GM12878 (cell line): ENCODE data around the gene PIAS2. TPM values are rescaled to one million over a fixed set of nuclear protein-coding genes. Genes with fewer than 3 reads are reported as not detected.

Experiments used
- ATAC-seq: fragments of 200-7000 bp; cut with Tn5 transposase; 3 replicates; pipeline ENCODE4 v1.9.1; 2020; ENCODE audit warnings: mild to moderate bottlenecking, moderate library complexity
- BruUV-seq: library from RNA; stranded (reverse); fragments of 400-500 nt; replicated peaks from 2 replicates; lab custom pipeline; 2021; lab: Mats Ljungman, UMichigan
- CTCF ChIA-PET: fragments of 300-600 bp; sonication (Branson Sonifier 250); formaldehyde crosslinking; extraction: SDS; loops from one replicate; lab custom pipeline; 2021; ENCODE audit warnings: inconsistent platforms; lab: Yijun Ruan, JAX
- POLR2A ChIA-PET: fragments of 350-600 bp; formaldehyde crosslinking; extraction: SDS; loops from one replicate; lab custom pipeline; 2021; ENCODE audit warnings: inconsistent platforms; lab: Charles Lee
- RAD21 ChIA-PET: fragments of 300-600 bp; sonication (Branson Sonifier 250); formaldehyde crosslinking; loops from one replicate; lab custom pipeline; 2023; ENCODE audit warnings: antibody characterized with exemption; ENCODE audit not compliant: unreplicated experiment; lab: Charles Lee
- SMC1A ChIA-PET: fragments of 300-600 bp; sonication (Branson Sonifier 250); formaldehyde crosslinking; loops from one replicate; lab custom pipeline; 2023; ENCODE audit not compliant: unreplicated experiment, uncharacterized antibody; lab: Charles Lee
- DNase-seq: peaks from one replicate; pipeline ENCODE4 v3.0.0-alpha.2; 2011; ENCODE audit warnings: low read depth, low spot score
- FAIRE-seq: peaks from 3 replicates; lab custom pipeline; 2011; peaks lifted over from hg19 to GRCh38; lab: Jason Lieb, UNC
- H2AFZ ChIP-seq: 2 replicates; pipeline ENCODE4 v1.6.0; 2011; ENCODE audit warnings: low read depth, low read length, control low read depth; ENCODE audit not compliant: control insufficient read depth
- H3K27ac ChIP-seq: 2 replicates; pipeline ENCODE4 v1.5.1; 2011; ENCODE audit warnings: control low read depth; ENCODE audit not compliant: control insufficient read depth, insufficient read depth
- H3K27me3 ChIP-seq, 2 experiments: replicated peaks in 1 of 2; 2 replicates each; pipeline versions ENCODE4 v1.6.0 to v1.6.1; 2011; ENCODE audit warnings: low read length in 1 of 2; ENCODE audit not compliant: control insufficient read depth in 2 of 2, insufficient read depth in 2 of 2
- H3K36me3 ChIP-seq, 2 experiments: 2 replicates each; pipeline ENCODE4 v1.5.1; 2011; ENCODE audit warnings: low read length in 1 of 2; ENCODE audit not compliant: control insufficient read depth in 2 of 2, insufficient read depth in 2 of 2
- H3K4me1 ChIP-seq: 2 replicates; pipeline ENCODE4 v1.6.1; 2011; ENCODE audit warnings: mild to moderate bottlenecking, low read length, moderate library complexity, mixed read lengths; ENCODE audit not compliant: control insufficient read depth, insufficient read depth
- H3K4me2 ChIP-seq: 2 replicates; pipeline ENCODE4 v1.6.0; 2011; ENCODE audit warnings: control low read depth; ENCODE audit not compliant: control insufficient read depth, insufficient read depth
- H3K4me3 ChIP-seq: fragments of 200-600 bp; sonication (generic); 2 replicates; pipeline ENCODE4 v1.5.1; 2016
- H3K79me2 ChIP-seq: 2 replicates; pipeline ENCODE4 v1.6.0; 2011; ENCODE audit warnings: low read length; ENCODE audit not compliant: control insufficient read depth, insufficient read depth
- H3K9ac ChIP-seq: 2 replicates; pipeline ENCODE4 v1.8.0; 2011; ENCODE audit warnings: low read length, control low read depth, mixed read lengths; ENCODE audit not compliant: control insufficient read depth, insufficient read depth
- H3K9me3 ChIP-seq: replicated peaks from 3 replicates; pipeline ENCODE4 v1.5.1; 2011; ENCODE audit warnings: mild to moderate bottlenecking, low read length; ENCODE audit not compliant: control insufficient read depth, insufficient read depth
- H4K20me1 ChIP-seq: 2 replicates; pipeline ENCODE4 v1.6.0; 2011; ENCODE audit not compliant: control insufficient read depth, insufficient read depth
- CHD1 ChIP-seq: IDR thresholded peaks from 2 replicates; pipeline ENCODE4 v1.6.1; 2012; ENCODE audit warnings: low read depth, low read length, improper control_type of control experiment
- HDAC2 ChIP-seq: fragments of 200-600 bp; sonication (generic); IDR thresholded peaks from 2 replicates; pipeline ENCODE4 v1.6.1; 2017
- KDM1A ChIP-seq: fragments of 200-600 bp; sonication (generic); IDR thresholded peaks from 2 replicates; pipeline ENCODE4 v1.6.1; 2016; ENCODE audit warnings: borderline replicate concordance
- MEF2B ChIP-seq: fragments of 450-650 bp; IDR thresholded peaks from 2 replicates; pipeline ENCODE4 v1.6.1; 2018; ENCODE audit warnings: mild to moderate bottlenecking, moderate library complexity; ENCODE audit not compliant: partially characterized antibody, poor library complexity, severe bottlenecking
- MTA2 ChIP-seq: fragments of 450-650 bp; IDR thresholded peaks from 2 replicates; pipeline ENCODE4 v1.6.1; 2016; ENCODE audit warnings: low read depth, mild to moderate bottlenecking, moderate library complexity
- MYB ChIP-seq: fragments of 150-350 bp; IDR thresholded peaks from 2 replicates; pipeline ENCODE4 v1.6.1; 2014; ENCODE audit warnings: mild to moderate bottlenecking, low read depth, low read length, borderline replicate concordance
- NFYA ChIP-seq: IDR thresholded peaks from 2 replicates; pipeline ENCODE4 v1.6.1; 2011; ENCODE audit warnings: low read depth, mild to moderate bottlenecking, low read length, improper control_type of control experiment, borderline replicate concordance
- PAX8 ChIP-seq: fragments of 450-650 bp; IDR thresholded peaks from 2 replicates; pipeline ENCODE4 v1.6.1; 2017; ENCODE audit warnings: mild to moderate bottlenecking, moderate library complexity
- PML ChIP-seq: IDR thresholded peaks from 2 replicates; pipeline ENCODE4 v1.6.1; 2012; ENCODE audit warnings: low read length, inconsistent platforms
- RAD51 ChIP-seq: fragments of 450-650 bp; IDR thresholded peaks from 2 replicates; pipeline ENCODE4 v1.6.1; 2016; ENCODE audit warnings: moderate library complexity, mild to moderate bottlenecking, inconsistent platforms
- RELA ChIP-seq: fragments of 450-650 bp; IDR thresholded peaks from 2 replicates; pipeline ENCODE4 v1.8.0; 2014; ENCODE audit warnings: borderline replicate concordance; ENCODE audit not compliant: partially characterized antibody
- RELB ChIP-seq: fragments of 450-650 bp; IDR thresholded peaks from 2 replicates; pipeline ENCODE4 v1.6.1; 2017; ENCODE audit warnings: low read depth, mild to moderate bottlenecking, moderate library complexity
- SIN3A ChIP-seq: IDR thresholded peaks from 2 replicates; pipeline ENCODE4 v1.6.1; 2012; ENCODE audit warnings: low read depth, low read length, improper control_type of control experiment
- ZBTB11 ChIP-seq: fragments of 450-650 bp; formaldehyde crosslinking; IDR thresholded peaks from 2 replicates; pipeline ENCODE4 v1.5.0; 2022; ENCODE audit warnings: mild to moderate bottlenecking, missing genetic modification characterization
- WGBS: methylation state at CpG from one replicate; pipeline ENCODE4 v1.1.6; 2016; ENCODE audit warnings: low lambda C conversion rate; ENCODE audit not compliant: insufficient replicate concordance, insufficient coverage; ENCODE audit errors: missing lambda C conversion rate; 5-methylcytosine and 5-hydroxymethylcytosine counted together
- in situ Hi-C: fragments of 300-500 bp; cut with MboI; formaldehyde crosslinking; loops from 9 replicates; pipeline ENCODE4 v1.14.3; 2018; ENCODE audit warnings: mixed read lengths
- intact Hi-C: fragments of 100-400 bp; cut with micrococcal nuclease; formaldehyde crosslinking; loops from one replicate; pipeline ENCODE4 v1.14.2; 2022; ENCODE audit not compliant: unreplicated experiment
- polyA plus RNA-seq, 11 experiments: library from polyadenylated mRNA; depleted of rRNA in 4 of 11; unstranded in 6 of 11; stranded (reverse) in 5 of 11; fragments of >200 nt; fragmentation: Nextera tagmentation in 4 of 11; fragmentation: Illumina TruSeq in 1 of 11; extraction: Ambion mirVana in 4 of 11; extraction: Trizol in 1 of 11; gene quantifications; 1 replicate in 1 of 11; 2 replicates in 10 of 11; pipeline versions ENCODE4 v1.2.1 to v1.2.3, GENCODE V29; 2011 to 2016; ENCODE audit warnings: inconsistent platforms in 2 of 11, missing spikeins in 2 of 11, low read depth in 1 of 11
- total RNA-seq, 4 experiments: library from RNA; depleted of rRNA in 3 of 4; stranded (reverse); fragments of >200 nt in 3 of 4; fragmentation: Illumina TruSeq in 1 of 4; extraction: Trizol in 1 of 4; gene quantifications; 2 replicates each; pipeline versions ENCODE4 v1.2.1 to v1.2.3, GENCODE V29; 2013 to 2021
- TF ChIP-seq, protein P1 (sequence below): IDR thresholded peaks from 2 replicates; pipeline ENCODE4 v1.6.1; 2012; ENCODE audit warnings: improper control_type of control experiment, low read depth, low read length; ENCODE audit not compliant: insufficient replicate concordance

PIAS2 gene
- total and polyA plus RNA-seq, 10 of the 15 experiments (the other 5 are each of a cell fraction or from before 2014, with no cell fraction given) = 4.0 to 31.8 (median 22.4) TPM

DNA sequence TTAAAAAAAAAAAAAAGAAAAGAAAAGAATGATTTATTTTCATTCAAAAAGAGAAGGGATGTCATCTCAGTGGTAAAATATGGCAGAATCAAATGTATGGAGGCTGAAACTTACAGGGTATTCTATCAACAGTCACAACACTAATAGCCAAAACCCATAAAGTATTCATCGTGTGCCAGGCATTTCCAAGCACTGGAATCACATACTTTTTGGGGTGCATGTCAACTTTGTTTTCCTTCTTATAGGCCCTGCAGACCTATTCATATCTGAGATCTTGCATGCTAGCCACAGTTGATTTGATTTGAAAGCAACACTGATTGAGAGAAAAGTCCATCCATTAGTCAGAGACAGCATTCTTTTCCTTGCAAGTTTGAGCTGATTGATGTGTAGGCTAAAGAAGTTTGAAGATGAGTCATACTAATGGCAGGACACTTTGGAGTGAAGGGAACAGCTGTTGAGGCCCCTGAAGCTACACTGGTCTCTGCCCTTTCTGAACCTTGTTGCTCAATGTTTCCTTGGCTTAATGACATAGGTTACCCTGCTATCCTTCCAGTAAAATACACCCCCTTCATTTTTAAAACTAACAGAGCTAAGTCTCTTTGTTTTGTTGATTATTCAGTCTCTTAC lies 22.1 kb upstream of the PIAS2 start:
- Histone ChIP-seq H3K4me3 (no peak overlapping the region), H3K4me1 (no peaks in the 10 kb centered on the region), H2AFZ (no peak overlapping the region), H3K9me3 (no peaks in the 10 kb centered on the region), H3K27me3 (no peaks in the 10 kb centered on the region; a peak in 1 of 4 replicates), H4K20me1 (no peaks in the 10 kb centered on the region), H3K9ac (no peak overlapping the region), H3K36me3 (no peaks in the 10 kb centered on the region), H3K4me2 (no peak overlapping the region), H3K79me2 (no peaks in the 10 kb centered on the region), H3K27ac (no peak overlapping the region)
- no TSS peak for BruUV-seq
- 87% methylated on average over 1 of the region's 1 CpG for WGBS
- ChIA-PET RAD21 (no interaction called here), POLR2A (interaction anchor here (0.5 kb wide), 1 partner anchor 843 kb away, joined by 3 read pairs; no protein-coding TSS in a partner anchor), CTCF (interaction anchor here (0.8 to 1.8 kb wide), 2 partner anchors 10 to 12 kb away, joined by 3 to 5 read pairs; no protein-coding TSS in a partner anchor), SMC1A (no interaction called here)
- intact Hi-C loops = no loop called here
- FAIRE-seq = no peak
- DNase-seq = no peak
- in situ Hi-C loops = no loop called here
- ATAC-seq = no peak
- TF ChIP-seq MYB = no peak
- TF ChIP-seq RAD51 = no peak
- no peak for TF ChIP-seq NFYA
- TF ChIP-seq, protein P1, sequence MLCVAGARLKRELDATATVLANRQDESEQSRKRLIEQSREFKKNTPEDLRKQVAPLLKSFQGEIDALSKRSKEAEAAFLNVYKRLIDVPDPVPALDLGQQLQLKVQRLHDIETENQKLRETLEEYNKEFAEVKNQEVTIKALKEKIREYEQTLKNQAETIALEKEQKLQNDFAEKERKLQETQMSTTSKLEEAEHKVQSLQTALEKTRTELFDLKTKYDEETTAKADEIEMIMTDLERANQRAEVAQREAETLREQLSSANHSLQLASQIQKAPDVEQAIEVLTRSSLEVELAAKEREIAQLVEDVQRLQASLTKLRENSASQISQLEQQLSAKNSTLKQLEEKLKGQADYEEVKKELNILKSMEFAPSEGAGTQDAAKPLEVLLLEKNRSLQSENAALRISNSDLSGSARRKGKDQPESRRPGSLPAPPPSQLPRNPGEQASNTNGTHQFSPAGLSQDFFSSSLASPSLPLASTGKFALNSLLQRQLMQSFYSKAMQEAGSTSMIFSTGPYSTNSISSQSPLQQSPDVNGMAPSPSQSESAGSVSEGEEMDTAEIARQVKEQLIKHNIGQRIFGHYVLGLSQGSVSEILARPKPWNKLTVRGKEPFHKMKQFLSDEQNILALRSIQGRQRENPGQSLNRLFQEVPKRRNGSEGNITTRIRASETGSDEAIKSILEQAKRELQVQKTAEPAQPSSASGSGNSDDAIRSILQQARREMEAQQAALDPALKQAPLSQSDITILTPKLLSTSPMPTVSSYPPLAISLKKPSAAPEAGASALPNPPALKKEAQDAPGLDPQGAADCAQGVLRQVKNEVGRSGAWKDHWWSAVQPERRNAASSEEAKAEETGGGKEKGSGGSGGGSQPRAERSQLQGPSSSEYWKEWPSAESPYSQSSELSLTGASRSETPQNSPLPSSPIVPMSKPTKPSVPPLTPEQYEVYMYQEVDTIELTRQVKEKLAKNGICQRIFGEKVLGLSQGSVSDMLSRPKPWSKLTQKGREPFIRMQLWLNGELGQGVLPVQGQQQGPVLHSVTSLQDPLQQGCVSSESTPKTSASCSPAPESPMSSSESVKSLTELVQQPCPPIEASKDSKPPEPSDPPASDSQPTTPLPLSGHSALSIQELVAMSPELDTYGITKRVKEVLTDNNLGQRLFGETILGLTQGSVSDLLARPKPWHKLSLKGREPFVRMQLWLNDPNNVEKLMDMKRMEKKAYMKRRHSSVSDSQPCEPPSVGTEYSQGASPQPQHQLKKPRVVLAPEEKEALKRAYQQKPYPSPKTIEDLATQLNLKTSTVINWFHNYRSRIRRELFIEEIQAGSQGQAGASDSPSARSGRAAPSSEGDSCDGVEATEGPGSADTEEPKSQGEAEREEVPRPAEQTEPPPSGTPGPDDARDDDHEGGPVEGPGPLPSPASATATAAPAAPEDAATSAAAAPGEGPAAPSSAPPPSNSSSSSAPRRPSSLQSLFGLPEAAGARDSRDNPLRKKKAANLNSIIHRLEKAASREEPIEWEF = no peak
- TF ChIP-seq PAX8 = no peak
- no peak for TF ChIP-seq SIN3A
- TF ChIP-seq MEF2B = no peak
- no peak for TF ChIP-seq ZBTB11 (CRISPR knock-in tag)
- no peak for TF ChIP-seq RELA
- no peak for TF ChIP-seq CHD1
- no peak for TF ChIP-seq KDM1A
- no peak for TF ChIP-seq HDAC2
- TF ChIP-seq RELB = no peak
- TF ChIP-seq PML = no peak
- TF ChIP-seq MTA2 = no peak
